ENCODE data around the gene HSPB8.
"Not testable (repeated sequence)": the region's sequence is repeated elsewhere in the genome, so short reads cannot be mapped to it uniquely, and the experiment has no call there.

Gene HSPB8

GRCh38 chr12:119207063-119207560 lies 28.4 kb downstream of the HSPB8 start:
- DNase-seq, result no peak

GRCh38 chr12:119208626-119209061 lies 29.9 kb downstream of the HSPB8 start:
- no peak for DNase-seq

- no peak for DNase-seq
Observed at GRCh38 chr12:119211884-119212283, 33.2 kb downstream of the HSPB8 start.

GRCh38 chr12:119216084-119216483 lies 37.4 kb downstream of the HSPB8 start:
- DNase-seq, result no peak

GRCh38 chr12:119218875-119219274 lies 40.1 kb downstream of the HSPB8 start:
- not testable (repeated sequence) for DNase-seq

GRCh38 chr12:119222222-119222951 lies 43.7 kb downstream of the HSPB8 start:
- DNase-seq, result no peak

GRCh38 chr12:119225454-119225853 lies 46.7 kb downstream of the HSPB8 start:
- DNase-seq, result no peak

GRCh38 chr12:119227292-119227691 lies 48.6 kb downstream of the HSPB8 start:
- DNase-seq, result no peak

GRCh38 chr12:119229205-119229604 lies 50.5 kb downstream of the HSPB8 start:
- no peak for DNase-seq

GRCh38 chr12:119229837-119230236 lies 51.1 kb downstream of the HSPB8 start:
- no peak for DNase-seq

- DNase-seq, result no peak
Observed at GRCh38 chr12:119230807-119231206, 52.1 kb downstream of the HSPB8 start.

- no peak for DNase-seq
Observed at GRCh38 chr12:119231774-119232173, 53.0 kb downstream of the HSPB8 start.

GRCh38 chr12:119235197-119235751 lies 56.5 kb downstream of the HSPB8 start:
- DNase-seq, result no peak

GRCh38 chr12:119236372-119236771 lies 57.6 kb downstream of the HSPB8 start:
- DNase-seq, result no peak

- no peak for DNase-seq
Observed at GRCh38 chr12:119239040-119239439, 60.3 kb downstream of the HSPB8 start.

GRCh38 chr12:119241049-119241448 lies 62.3 kb downstream of the HSPB8 start:
- DNase-seq, result no peak

- no peak for DNase-seq
Observed at GRCh38 chr12:119241580-119242169, 62.9 kb downstream of the HSPB8 start.
